Left ventricle myocardium inferior (tissue), 1 donor: ENCODE results near the gene MFSD2B. TPM values are rescaled to one million over a fixed set of nuclear protein-coding genes. Genes with fewer than 3 reads are reported as not detected.

Experiments used
- DNase-seq: peaks from one replicate; pipeline ENCODE4 v3.0.0-alpha.2; 2020
- H3K27ac ChIP-seq: fragments of 200-600 bp; replicated peaks from 2 replicates; pipeline ENCODE4 v1.8.0; 2021
- H3K27me3 ChIP-seq: fragments of 200-600 bp; 2 replicates; pipeline ENCODE4 v1.8.0; 2021; ENCODE audit warnings: low read depth
- H3K36me3 ChIP-seq: fragments of 200-600 bp; 2 replicates; pipeline ENCODE4 v1.8.0; 2021
- H3K4me1 ChIP-seq: fragments of 200-600 bp; 2 replicates; pipeline ENCODE4 v1.8.0; 2021
- H3K4me3 ChIP-seq: fragments of 200-600 bp; 2 replicates; pipeline ENCODE4 v1.8.0; 2021; ENCODE audit warnings: mild to moderate bottlenecking, moderate library complexity
- H3K9me3 ChIP-seq: fragments of 200-600 bp; replicated peaks from 2 replicates; pipeline ENCODE4 v1.8.0; 2021
- CTCF ChIP-seq: fragments of 200-600 bp; IDR thresholded peaks from 2 replicates; pipeline ENCODE4 v1.8.0; 2021; ENCODE audit warnings: antibody characterized with exemption, mild to moderate bottlenecking, borderline replicate concordance
- intact Hi-C: fragments of 100-400 bp; cut with micrococcal nuclease; formaldehyde crosslinking; loops from one replicate; pipeline ENCODE4 v1.11.0; 2022
- total RNA-seq: library from RNA; stranded (reverse); fragmentation: NEBNext Ultra II Directional; extraction: Animal tissue kit (Norgen Biotek cat#: 25700); gene quantifications from one replicate; pipeline ENCODE4 v1.2.1, GENCODE V29; 2021
- donor health status: DM: no; HTN: yes; CAD: no; lungs with severe emphysema.

MFSD2B gene
- total RNA-seq, 1 donor from 2014 or later = 0.16 TPM

- intact Hi-C loops = no loop called here
- H3K36me3 ChIP-seq = peaks cover 14% of the 10 kb centered on the region
Observed at GRCh38 chr2:23993736-23994269, 16.1 kb upstream of the MFSD2B start.

GRCh38 chr2:23994567-23994966, 15.3 kb upstream of the MFSD2B start:
- no peak overlapping the region for H3K4me3 ChIP-seq
- TF ChIP-seq CTCF = no peak
- no peak overlapping the region for H3K27ac ChIP-seq
- no peaks in the 10 kb centered on the region for H3K27me3 ChIP-seq
- intact Hi-C loops = no loop called here
- H3K9me3 ChIP-seq = no peaks in the 10 kb centered on the region
- peaks cover 18% of the 10 kb centered on the region for H3K36me3 ChIP-seq
- no peaks in the 10 kb centered on the region for H3K4me1 ChIP-seq
- no peak for DNase-seq

More at GRCh38 chr2:23993736-23994269, 16.1 kb upstream of the MFSD2B start:
- H3K27ac ChIP-seq = no peak overlapping the region
- H3K4me1 ChIP-seq = no peaks in the 10 kb centered on the region
- H3K27me3 ChIP-seq = no peaks in the 10 kb centered on the region
- H3K4me3 ChIP-seq = no peak overlapping the region
- DNase-seq = no peak
- no peak for TF ChIP-seq CTCF
- no peaks in the 10 kb centered on the region for H3K9me3 ChIP-seq

- H3K36me3 ChIP-seq = peaks cover 3% of the 10 kb centered on the region
- no peak for TF ChIP-seq CTCF
Observed at GRCh38 chr2:24007693-24008092, 2.2 kb upstream of the MFSD2B start.

GRCh38 chr2:24008672-24009366, 1.1 kb upstream of the MFSD2B start:
- Histone ChIP-seq H3K9me3 (no peaks in the 10 kb centered on the region), H3K27ac (no peak overlapping the region), H3K36me3 (no peaks in the 10 kb centered on the region), H3K4me3 (no peak overlapping the region), H3K4me1 (peaks cover 15% of the 10 kb centered on the region), H3K27me3 (peaks cover 39% of the 10 kb centered on the region)
- TF ChIP-seq CTCF = no peak
- intact Hi-C loops = no loop called here
- no peak for DNase-seq

More at GRCh38 chr2:24007693-24008092, 2.2 kb upstream of the MFSD2B start:
- peaks cover 36% of the 10 kb centered on the region for H3K27me3 ChIP-seq
- no peak overlapping the region for H3K4me3 ChIP-seq
- intact Hi-C loops = no loop called here
- H3K27ac ChIP-seq = no peak overlapping the region
- no peaks in the 10 kb centered on the region for H3K9me3 ChIP-seq
- H3K4me1 ChIP-seq = peaks cover 15% of the 10 kb centered on the region
- no peak for DNase-seq

GRCh38 chr2:24009367-24009679, 562 bp upstream of the MFSD2B start:
- Histone ChIP-seq H3K9me3 (no peaks in the 10 kb centered on the region), H3K27me3 (peaks cover 39% of the 10 kb centered on the region), H3K27ac (no peak overlapping the region), H3K36me3 (no peaks in the 10 kb centered on the region), H3K4me3 (peak overlapping the region; percentile 63), H3K4me1 (peaks cover 15% of the 10 kb centered on the region)
- DNase-seq = no peak
- TF ChIP-seq CTCF = no peak
- intact Hi-C loops = no loop called here
